ENCODE results near the gene NECTIN2. TPM values are rescaled to one million over a fixed set of nuclear protein-coding genes. Genes with fewer than 3 reads are reported as not detected.

NECTIN2 gene
- total RNA-seq, 4 donors from 2014 or later, result 56.2 to 78.2 (median 67.5) TPM

DNA sequence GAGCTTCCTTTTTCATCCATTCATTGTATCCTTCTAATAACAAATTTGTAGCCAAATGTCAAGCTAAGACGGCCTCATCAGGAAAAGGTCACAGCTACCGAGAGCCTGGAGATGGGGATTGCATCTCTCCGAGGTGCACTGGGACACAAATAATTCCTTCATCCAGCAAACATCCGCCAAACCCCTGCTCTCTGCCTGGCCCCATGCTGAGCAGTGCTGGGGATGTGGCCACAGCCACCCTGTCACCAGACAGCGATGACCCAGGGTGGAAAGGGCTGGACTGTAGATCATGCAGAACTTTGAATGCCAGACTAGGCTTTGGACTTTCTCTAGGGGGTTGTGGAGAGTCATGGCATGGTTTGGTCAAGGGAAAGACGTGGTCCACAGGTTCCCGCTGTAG is 46.8 kb downstream of the NECTIN2 start:
- H3K9me3 ChIP-seq, result no peaks in the 10 kb centered on the region
- no peak for DNase-seq (ENCODE audit: low spot score in 2 of 2)
- H3K27me3 ChIP-seq, result no peaks in the 10 kb centered on the region
- 90% methylated on average over 7 of the region's 7 CpGs for WGBS
- H3K4me1 ChIP-seq, result peaks cover 29% of the 10 kb centered on the region
- no peak overlapping the region for H3K4me3 ChIP-seq
- TF ChIP-seq EP300 (IDR thresholded peaks at IDR 0.05), result no peak
- TF ChIP-seq POLR2AphosphoS5 (IDR thresholded peaks at IDR 0.05), result no peak
- no peak for TF ChIP-seq POLR2A (IDR thresholded peaks at IDR 0.05)
- TF ChIP-seq, protein P1, sequence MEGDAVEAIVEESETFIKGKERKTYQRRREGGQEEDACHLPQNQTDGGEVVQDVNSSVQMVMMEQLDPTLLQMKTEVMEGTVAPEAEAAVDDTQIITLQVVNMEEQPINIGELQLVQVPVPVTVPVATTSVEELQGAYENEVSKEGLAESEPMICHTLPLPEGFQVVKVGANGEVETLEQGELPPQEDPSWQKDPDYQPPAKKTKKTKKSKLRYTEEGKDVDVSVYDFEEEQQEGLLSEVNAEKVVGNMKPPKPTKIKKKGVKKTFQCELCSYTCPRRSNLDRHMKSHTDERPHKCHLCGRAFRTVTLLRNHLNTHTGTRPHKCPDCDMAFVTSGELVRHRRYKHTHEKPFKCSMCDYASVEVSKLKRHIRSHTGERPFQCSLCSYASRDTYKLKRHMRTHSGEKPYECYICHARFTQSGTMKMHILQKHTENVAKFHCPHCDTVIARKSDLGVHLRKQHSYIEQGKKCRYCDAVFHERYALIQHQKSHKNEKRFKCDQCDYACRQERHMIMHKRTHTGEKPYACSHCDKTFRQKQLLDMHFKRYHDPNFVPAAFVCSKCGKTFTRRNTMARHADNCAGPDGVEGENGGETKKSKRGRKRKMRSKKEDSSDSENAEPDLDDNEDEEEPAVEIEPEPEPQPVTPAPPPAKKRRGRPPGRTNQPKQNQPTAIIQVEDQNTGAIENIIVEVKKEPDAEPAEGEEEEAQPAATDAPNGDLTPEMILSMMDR (IDR thresholded peaks at IDR 0.05), result no peak
- H3K27ac ChIP-seq, result no peak overlapping the region
- H3K36me3 ChIP-seq, result peaks cover 52% of the 10 kb centered on the region

GRCh38 chr19:44893332-44894051 is 47.4 kb downstream of the NECTIN2 start:
- no peaks in the 10 kb centered on the region for H3K9me3 ChIP-seq
- no peak overlapping the region for H3K27ac ChIP-seq
- no peaks in the 10 kb centered on the region for H3K27me3 ChIP-seq
- H3K4me1 ChIP-seq, result peaks cover 29% of the 10 kb centered on the region
- peaks cover 53% of the 10 kb centered on the region for H3K36me3 ChIP-seq
- DNase-seq (ENCODE audit: low spot score in 2 of 2), result no peak
- TF ChIP-seq, protein P1 (IDR thresholded peaks at IDR 0.05), result no peak
- TF ChIP-seq POLR2AphosphoS5 (IDR thresholded peaks at IDR 0.05) (no peak), EP300 (IDR thresholded peaks at IDR 0.05) (no peak), POLR2A (IDR thresholded peaks at IDR 0.05) (no peak)
- WGBS, result 89% methylated on average over 8 of the region's 18 CpGs
- H3K4me3 ChIP-seq, result no peak overlapping the region

GRCh38 chr19:44894052-44894400 is 47.9 kb downstream of the NECTIN2 start:
- Histone ChIP-seq H3K27me3 (no peaks in the 10 kb centered on the region), H3K27ac (no peak overlapping the region), H3K4me3 (no peak overlapping the region), H3K4me1 (peaks cover 29% of the 10 kb centered on the region), H3K36me3 (peaks cover 55% of the 10 kb centered on the region), H3K9me3 (no peaks in the 10 kb centered on the region)
- TF ChIP-seq POLR2AphosphoS5 (IDR thresholded peaks at IDR 0.05), result no peak
- no peak for TF ChIP-seq POLR2A (IDR thresholded peaks at IDR 0.05)
- no peak for TF ChIP-seq EP300 (IDR thresholded peaks at IDR 0.05)
- TF ChIP-seq, protein P1 (IDR thresholded peaks at IDR 0.05), result no peak
- DNase-seq (ENCODE audit: low spot score in 2 of 2), result no peak
- 89% methylated on average over 6 of the region's 6 CpGs for WGBS

DNA sequence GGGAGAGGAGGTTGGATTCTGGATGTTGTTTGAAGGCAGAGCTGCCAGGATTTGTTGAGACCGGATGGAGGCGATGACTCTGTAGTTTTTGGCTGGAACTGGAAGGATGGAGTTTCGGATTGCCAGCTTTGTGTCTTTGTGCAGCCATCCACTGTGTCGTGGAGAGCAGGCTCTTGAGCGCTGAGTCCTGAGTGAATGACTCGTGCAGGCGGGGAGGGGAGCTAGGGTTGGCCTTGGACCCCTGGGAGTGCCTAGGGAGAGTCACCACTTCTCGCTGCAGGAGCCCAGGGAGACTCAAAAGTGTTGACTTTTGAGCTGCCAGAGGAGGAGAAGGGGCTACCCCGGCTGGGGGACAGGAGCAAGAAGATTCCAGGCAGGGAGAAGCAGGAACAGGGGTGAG is 48.8 kb downstream of the NECTIN2 start:
- Histone ChIP-seq H3K36me3 (peaks cover 61% of the 10 kb centered on the region), H3K4me1 (peaks cover 21% of the 10 kb centered on the region), H3K9me3 (no peaks in the 10 kb centered on the region), H3K27me3 (no peaks in the 10 kb centered on the region), H3K27ac (no peak overlapping the region), H3K4me3 (no peak overlapping the region)
- TF ChIP-seq, protein P1 (IDR thresholded peaks at IDR 0.05), result no peak
- TF ChIP-seq POLR2AphosphoS5 (IDR thresholded peaks at IDR 0.05), result no peak
- TF ChIP-seq POLR2A (IDR thresholded peaks at IDR 0.05), result no peak
- TF ChIP-seq EP300 (IDR thresholded peaks at IDR 0.05), result no peak
- WGBS, result 80% methylated on average over 9 of the region's 9 CpGs
- DNase-seq (ENCODE audit: low spot score in 2 of 2), result no peak

- no peak for DNase-seq (ENCODE audit: low spot score in 2 of 2)
Observed at GRCh38 chr19:44897835-44898234, 51.7 kb downstream of the NECTIN2 start.

More at GRCh38 chr19:44897835-44898234, 51.7 kb downstream of the NECTIN2 start:
- TF ChIP-seq POLR2AphosphoS5 (IDR thresholded peaks at IDR 0.05), result no peak
- TF ChIP-seq, protein P1 (IDR thresholded peaks at IDR 0.05), result no peak
- Histone ChIP-seq H3K9me3 (no peaks in the 10 kb centered on the region), H3K27me3 (no peaks in the 10 kb centered on the region), H3K36me3 (peaks cover 90% of the 10 kb centered on the region), H3K4me3 (no peak overlapping the region), H3K27ac (no peak overlapping the region), H3K4me1 (peaks cover 6% of the 10 kb centered on the region)
- WGBS, result 75% methylated on average over 6 of the region's 8 CpGs

Measured in suprapubic skin (tissue), 4 donors.